Tibial artery (tissue), 4 donors: ENCODE results near the gene C1orf35.
A peak's percentile ranks its signal among the peaks of the same experiment; 100 is the strongest.

Experiments used
- DNase-seq, 2 donors: peaks; one replicate each; pipeline ENCODE4 v3.0.0-alpha.2; 2019
- H3K27ac ChIP-seq, 2 donors: fragments of 200-600 bp; sonication (generic) in 1 of 2; 1 replicate in 1 of 2; 2 replicates in 1 of 2; pipeline ENCODE4 v1.5.1; 2018 to 2019; ENCODE audit warnings: mild to moderate bottlenecking in 1 of 2
- H3K27me3 ChIP-seq, 2 donors: fragments of 200-600 bp; sonication (generic) in 1 of 2; one replicate each; pipeline versions ENCODE4 v1.5.1 to v1.6.0; 2016 to 2019
- H3K36me3 ChIP-seq, 3 donors: fragments of 200-600 bp; sonication (generic) in 2 of 3; one replicate each; pipeline ENCODE4 v1.5.1; 2016 to 2019; ENCODE audit warnings: mild to moderate bottlenecking in 2 of 3
- H3K4me1 ChIP-seq, 4 donors: fragments of 200-600 bp; sonication (generic) in 2 of 4; 1 replicate in 3 of 4; 2 replicates in 1 of 4; pipeline ENCODE4 v1.5.1; 2016 to 2019
- H3K4me3 ChIP-seq, 2 donors: fragments of 200-600 bp; sonication (generic) in 1 of 2; 1 replicate in 1 of 2; 2 replicates in 1 of 2; pipeline ENCODE4 v1.5.1; 2018 to 2019; ENCODE audit warnings: mild to moderate bottlenecking in 2 of 2
- H3K9me3 ChIP-seq, 3 donors: fragments of 200-600 bp; sonication (generic) in 1 of 3; one replicate each; pipeline ENCODE4 v1.5.1; 2016 to 2019
- intact Hi-C: fragments of 100-400 bp; cut with DNase I; formaldehyde crosslinking; loops from one replicate; pipeline ENCODE4 v1.15.0; 2023; ENCODE audit warnings: low total_unique reads
- TF ChIP-seq, protein P1 (sequence below), 2 experiments: fragments of 200-600 bp in 1 of 2; fragments of 450-650 bp in 1 of 2; IDR thresholded peaks; one replicate each; pipeline ENCODE4 v1.5.1; 2017 to 2019; ENCODE audit warnings: antibody characterized with exemption in 2 of 2, mild to moderate bottlenecking in 1 of 2, moderate library complexity in 1 of 2

The C1orf35 gene

DNA sequence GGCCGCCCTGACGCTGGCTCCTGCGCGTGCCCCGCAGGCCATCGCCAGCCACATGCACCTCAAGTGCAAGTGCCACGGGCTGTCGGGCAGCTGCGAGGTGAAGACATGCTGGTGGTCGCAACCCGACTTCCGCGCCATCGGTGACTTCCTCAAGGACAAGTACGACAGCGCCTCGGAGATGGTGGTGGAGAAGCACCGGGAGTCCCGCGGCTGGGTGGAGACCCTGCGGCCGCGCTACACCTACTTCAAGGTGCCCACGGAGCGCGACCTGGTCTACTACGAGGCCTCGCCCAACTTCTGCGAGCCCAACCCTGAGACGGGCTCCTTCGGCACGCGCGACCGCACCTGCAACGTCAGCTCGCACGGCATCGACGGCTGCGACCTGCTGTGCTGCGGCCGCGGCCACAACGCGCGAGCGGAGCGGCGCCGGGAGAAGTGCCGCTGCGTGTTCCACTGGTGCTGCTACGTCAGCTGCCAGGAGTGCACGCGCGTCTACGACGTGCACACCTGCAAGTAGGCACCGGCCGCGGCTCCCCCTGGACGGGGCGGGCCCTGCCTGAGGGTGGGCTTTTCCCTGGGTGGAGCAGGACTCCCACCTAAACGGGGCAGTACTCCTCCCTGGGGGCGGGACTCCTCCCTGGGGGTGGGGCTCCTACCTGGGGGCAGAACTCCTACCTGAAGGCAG is 44.0 kb downstream of the C1orf35 start:
- no peak overlapping the region for H3K27ac ChIP-seq

DNA sequence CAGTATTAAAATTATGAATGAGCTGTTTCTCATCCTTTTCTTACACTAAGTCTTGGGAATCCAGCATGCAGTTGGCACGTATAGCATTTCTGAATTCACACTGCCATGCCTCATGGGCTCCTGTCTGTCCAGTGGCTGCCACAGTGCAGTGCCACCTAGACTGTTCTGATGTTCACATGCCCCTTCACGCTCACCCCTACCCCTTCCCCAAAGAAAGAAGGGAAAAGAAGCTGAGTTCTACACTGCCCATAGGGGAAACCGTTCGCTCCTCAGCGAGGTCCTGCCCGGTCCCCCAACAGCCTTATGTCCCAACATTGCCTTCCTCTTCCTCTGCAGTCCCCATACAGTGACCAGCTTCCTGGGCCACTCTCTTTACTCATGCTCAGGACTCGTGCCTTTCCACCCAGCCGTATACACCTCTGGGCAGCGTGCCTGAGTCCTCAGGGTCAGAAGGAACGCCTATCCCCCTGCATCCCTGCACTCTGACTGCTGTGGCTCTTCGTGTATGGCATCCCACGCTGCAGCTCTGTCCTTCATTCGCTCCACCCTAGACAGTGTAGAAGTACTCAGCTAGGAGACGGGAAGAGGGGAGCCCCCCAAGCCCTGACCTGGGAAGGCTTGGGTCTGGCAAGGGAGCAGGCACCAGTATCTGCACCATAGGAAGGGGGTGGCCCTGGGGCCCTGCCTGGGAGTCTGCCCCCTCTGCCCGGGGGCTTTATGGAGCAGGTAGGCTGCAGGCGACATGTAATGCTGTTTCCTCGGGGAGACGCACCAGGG is 44.8 kb downstream of the C1orf35 start:
- H3K4me3 ChIP-seq: no peak overlapping the region
- intact Hi-C loops: no loop called here
- no peaks in the 10 kb centered on the region for H3K9me3 ChIP-seq
- DNase-seq: peak in 1 of 2 donors; percentile 31
- H3K27me3 ChIP-seq: peaks cover 3 to 64% of the 10 kb centered on the region in 2 donors
- TF ChIP-seq, protein P1, sequence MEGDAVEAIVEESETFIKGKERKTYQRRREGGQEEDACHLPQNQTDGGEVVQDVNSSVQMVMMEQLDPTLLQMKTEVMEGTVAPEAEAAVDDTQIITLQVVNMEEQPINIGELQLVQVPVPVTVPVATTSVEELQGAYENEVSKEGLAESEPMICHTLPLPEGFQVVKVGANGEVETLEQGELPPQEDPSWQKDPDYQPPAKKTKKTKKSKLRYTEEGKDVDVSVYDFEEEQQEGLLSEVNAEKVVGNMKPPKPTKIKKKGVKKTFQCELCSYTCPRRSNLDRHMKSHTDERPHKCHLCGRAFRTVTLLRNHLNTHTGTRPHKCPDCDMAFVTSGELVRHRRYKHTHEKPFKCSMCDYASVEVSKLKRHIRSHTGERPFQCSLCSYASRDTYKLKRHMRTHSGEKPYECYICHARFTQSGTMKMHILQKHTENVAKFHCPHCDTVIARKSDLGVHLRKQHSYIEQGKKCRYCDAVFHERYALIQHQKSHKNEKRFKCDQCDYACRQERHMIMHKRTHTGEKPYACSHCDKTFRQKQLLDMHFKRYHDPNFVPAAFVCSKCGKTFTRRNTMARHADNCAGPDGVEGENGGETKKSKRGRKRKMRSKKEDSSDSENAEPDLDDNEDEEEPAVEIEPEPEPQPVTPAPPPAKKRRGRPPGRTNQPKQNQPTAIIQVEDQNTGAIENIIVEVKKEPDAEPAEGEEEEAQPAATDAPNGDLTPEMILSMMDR (IDR thresholded peaks at IDR 0.05): no peak
- peaks cover 0 to 23% (median 17%) of the 10 kb centered on the region in 4 donors for H3K4me1 ChIP-seq
- H3K36me3 ChIP-seq: no peaks in the 10 kb centered on the region
- no peak overlapping the region for H3K27ac ChIP-seq

More for the DNA sequence above, 44.0 kb downstream of the C1orf35 start:
- Histone ChIP-seq H3K36me3 (no peaks in the 10 kb centered on the region), H3K4me3 (no peak overlapping the region), H3K4me1 (peaks cover 0 to 23% (median 17%) of the 10 kb centered on the region in 4 donors), H3K9me3 (no peaks in the 10 kb centered on the region), H3K27me3 (peaks cover 3 to 64% of the 10 kb centered on the region in 2 donors)
- peak in 1 of 2 donors; percentile 57 for DNase-seq
- intact Hi-C loops: no loop called here
- TF ChIP-seq, protein P1 (IDR thresholded peaks at IDR 0.05): no peak
